ENCODE results near the gene SAMD8. TPM values are rescaled to one million over a fixed set of nuclear protein-coding genes. Genes with fewer than 3 reads are reported as not detected.

SAMD8 gene
- total RNA-seq, 1 experiment from 2014 or later = 23.6 TPM

GRCh38 chr10:75089634-75090033, 21.8 kb upstream of the SAMD8 start:
- H2AFZ ChIP-seq (ENCODE audit: low read depth, low read length, poor library complexity, severe bottlenecking) = no peak overlapping the region
- no peaks in the 10 kb centered on the region for H4K20me1 ChIP-seq (ENCODE audit: insufficient read depth)
- no peak overlapping the region for H3K27ac ChIP-seq (ENCODE audit: low read depth, low read length)
- BruUV-seq (replicated peaks) = no TSS peak
- POLR2A ChIA-PET = no interaction called here
- no peaks in the 10 kb centered on the region for H3K9me2 ChIP-seq (ENCODE audit: insufficient read depth)
- no peaks in the 10 kb centered on the region for H3K79me2 ChIP-seq (ENCODE audit: insufficient read depth, low read length)
- no peak for ATAC-seq
- H3K27me3 ChIP-seq (ENCODE audit: insufficient read depth, low read length) = no peaks in the 10 kb centered on the region
- RAD21 ChIA-PET (ENCODE audit: low non-redundant PET in 1 of 2, low total read pairs in 2 of 2, uncharacterized antibody in 2 of 2, unreplicated experiment in 2 of 2) = no interaction called here
- H3K9ac ChIP-seq (ENCODE audit: low read length) = no peak overlapping the region
- DNase-seq (ENCODE audit: low read depth, low spot score) = no peak
- no peaks in the 10 kb centered on the region for H3K4me1 ChIP-seq (ENCODE audit: control insufficient read depth in 1 of 2, insufficient read depth in 2 of 2, low read length in 2 of 2)
- no peak overlapping the region for H3K4me2 ChIP-seq (ENCODE audit: low read length)
- H3K4me3 ChIP-seq (replicated peaks in 1 of 2; ENCODE audit: low read depth in 1 of 2, low read length in 2 of 2) = no peak overlapping the region
- no peaks in the 10 kb centered on the region for H3K9me3 ChIP-seq (ENCODE audit: control insufficient read depth in 1 of 2, insufficient read depth in 1 of 2, low read depth in 1 of 2, low read length in 2 of 2)
- CTCF ChIA-PET = no interaction called here
- H3K36me3 ChIP-seq (ENCODE audit: control insufficient read depth in 1 of 2, insufficient read depth in 2 of 2, low read length in 2 of 2) = no peaks in the 10 kb centered on the region
- TF ChIP-seq SRF (IDR thresholded peaks at IDR 0.05; ENCODE audit: low read depth) (no peak), CBX3 (IDR thresholded peaks at IDR 0.05; ENCODE audit: low read depth) (no peak), EZH2phosphoT487 (IDR thresholded peaks at IDR 0.05; ENCODE audit: borderline replicate concordance) (no peak), MAX (IDR thresholded peaks at IDR 0.05) (no peak), ZBTB33 (IDR thresholded peaks at IDR 0.05; ENCODE audit: extremely low read depth, insufficient replicate concordance, low read length) (no peak), SIN3A (IDR thresholded peaks at IDR 0.05; ENCODE audit: low read depth) (no peak), SP1 (IDR thresholded peaks at IDR 0.05; ENCODE audit: low read depth) (no peak), TCF7L2 (IDR thresholded peaks at IDR 0.05; ENCODE audit: borderline replicate concordance, extremely low read depth, insufficient read depth, insufficient read length) (no peak), POLR2A (IDR thresholded peaks at IDR 0.05; ENCODE audit: borderline replicate concordance, extremely low read depth, insufficient read depth, insufficient read length) (no peak), ELF1 (IDR thresholded peaks at IDR 0.05; ENCODE audit: borderline replicate concordance, low read depth) (no peak), EZH2 (IDR thresholded peaks at IDR 0.05) (no peak), JUND (IDR thresholded peaks at IDR 0.05) (no peak)
- TF ChIP-seq, protein P1, sequence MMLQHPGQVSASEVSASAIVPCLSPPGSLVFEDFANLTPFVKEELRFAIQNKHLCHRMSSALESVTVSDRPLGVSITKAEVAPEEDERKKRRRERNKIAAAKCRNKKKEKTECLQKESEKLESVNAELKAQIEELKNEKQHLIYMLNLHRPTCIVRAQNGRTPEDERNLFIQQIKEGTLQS (IDR thresholded peaks at IDR 0.05) = no peak
- TF ChIP-seq, protein P2, sequence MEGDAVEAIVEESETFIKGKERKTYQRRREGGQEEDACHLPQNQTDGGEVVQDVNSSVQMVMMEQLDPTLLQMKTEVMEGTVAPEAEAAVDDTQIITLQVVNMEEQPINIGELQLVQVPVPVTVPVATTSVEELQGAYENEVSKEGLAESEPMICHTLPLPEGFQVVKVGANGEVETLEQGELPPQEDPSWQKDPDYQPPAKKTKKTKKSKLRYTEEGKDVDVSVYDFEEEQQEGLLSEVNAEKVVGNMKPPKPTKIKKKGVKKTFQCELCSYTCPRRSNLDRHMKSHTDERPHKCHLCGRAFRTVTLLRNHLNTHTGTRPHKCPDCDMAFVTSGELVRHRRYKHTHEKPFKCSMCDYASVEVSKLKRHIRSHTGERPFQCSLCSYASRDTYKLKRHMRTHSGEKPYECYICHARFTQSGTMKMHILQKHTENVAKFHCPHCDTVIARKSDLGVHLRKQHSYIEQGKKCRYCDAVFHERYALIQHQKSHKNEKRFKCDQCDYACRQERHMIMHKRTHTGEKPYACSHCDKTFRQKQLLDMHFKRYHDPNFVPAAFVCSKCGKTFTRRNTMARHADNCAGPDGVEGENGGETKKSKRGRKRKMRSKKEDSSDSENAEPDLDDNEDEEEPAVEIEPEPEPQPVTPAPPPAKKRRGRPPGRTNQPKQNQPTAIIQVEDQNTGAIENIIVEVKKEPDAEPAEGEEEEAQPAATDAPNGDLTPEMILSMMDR (IDR thresholded peaks at IDR 0.05 in 2 of 3, conservative IDR thresholded peaks at IDR 0.05 in 1 of 3; ENCODE audit: borderline replicate concordance in 1 of 3, insufficient read depth in 1 of 3, low read depth in 2 of 3, low read length in 2 of 3) = no peak
- TF ChIP-seq, protein P3, sequence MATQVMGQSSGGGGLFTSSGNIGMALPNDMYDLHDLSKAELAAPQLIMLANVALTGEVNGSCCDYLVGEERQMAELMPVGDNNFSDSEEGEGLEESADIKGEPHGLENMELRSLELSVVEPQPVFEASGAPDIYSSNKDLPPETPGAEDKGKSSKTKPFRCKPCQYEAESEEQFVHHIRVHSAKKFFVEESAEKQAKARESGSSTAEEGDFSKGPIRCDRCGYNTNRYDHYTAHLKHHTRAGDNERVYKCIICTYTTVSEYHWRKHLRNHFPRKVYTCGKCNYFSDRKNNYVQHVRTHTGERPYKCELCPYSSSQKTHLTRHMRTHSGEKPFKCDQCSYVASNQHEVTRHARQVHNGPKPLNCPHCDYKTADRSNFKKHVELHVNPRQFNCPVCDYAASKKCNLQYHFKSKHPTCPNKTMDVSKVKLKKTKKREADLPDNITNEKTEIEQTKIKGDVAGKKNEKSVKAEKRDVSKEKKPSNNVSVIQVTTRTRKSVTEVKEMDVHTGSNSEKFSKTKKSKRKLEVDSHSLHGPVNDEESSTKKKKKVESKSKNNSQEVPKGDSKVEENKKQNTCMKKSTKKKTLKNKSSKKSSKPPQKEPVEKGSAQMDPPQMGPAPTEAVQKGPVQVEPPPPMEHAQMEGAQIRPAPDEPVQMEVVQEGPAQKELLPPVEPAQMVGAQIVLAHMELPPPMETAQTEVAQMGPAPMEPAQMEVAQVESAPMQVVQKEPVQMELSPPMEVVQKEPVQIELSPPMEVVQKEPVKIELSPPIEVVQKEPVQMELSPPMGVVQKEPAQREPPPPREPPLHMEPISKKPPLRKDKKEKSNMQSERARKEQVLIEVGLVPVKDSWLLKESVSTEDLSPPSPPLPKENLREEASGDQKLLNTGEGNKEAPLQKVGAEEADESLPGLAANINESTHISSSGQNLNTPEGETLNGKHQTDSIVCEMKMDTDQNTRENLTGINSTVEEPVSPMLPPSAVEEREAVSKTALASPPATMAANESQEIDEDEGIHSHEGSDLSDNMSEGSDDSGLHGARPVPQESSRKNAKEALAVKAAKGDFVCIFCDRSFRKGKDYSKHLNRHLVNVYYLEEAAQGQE (IDR thresholded peaks at IDR 0.05; ENCODE audit: low read depth) = no peak
- intact Hi-C loops (cut with micrococcal nuclease) = loop anchor here (10.0 kb wide), 1 partner anchor 675 kb away; no protein-coding TSS in a partner anchor

Measured in HCT116 (cell line).